Keratinocyte (primary cell): ENCODE measurements around the gene ANAPC2.

ENCODE experiments used
- CTCF ChIP-seq, 3 experiments: IDR thresholded peaks in 1 of 3; conservative IDR thresholded peaks in 1 of 3; optimal IDR thresholded peaks in 1 of 3; 2 replicates in 2 of 3; 3 replicates in 1 of 3; pipeline versions ENCODE3 to v1.5.1; 2011; ENCODE audit warnings: low read length in 3 of 3, mild to moderate bottlenecking in 3 of 3, moderate library complexity in 2 of 3, control low read depth in 1 of 3, inconsistent platforms in 1 of 3; ENCODE audit not compliant: insufficient read depth in 2 of 3; ENCODE audit errors: extremely low read depth in 1 of 3
- EZH2 ChIP-seq: IDR thresholded peaks from one replicate; pipeline ENCODE4 v1.6.1; 2012; ENCODE audit warnings: inconsistent platforms, mild to moderate bottlenecking, low read length, moderate library complexity

- TF ChIP-seq CTCF (optimal IDR thresholded peaks at IDR 0.05 in 1 of 3, IDR thresholded peaks at IDR 0.05 in 1 of 3, conservative IDR thresholded peaks at IDR 0.05 in 1 of 3; ENCODE audit: extremely low read depth in 1 of 3, insufficient read depth in 2 of 3, low read length in 3 of 3) (no peak), EZH2 (no peak)
Observed at GRCh38 chr9:137234055-137234697, 45.8 kb upstream of the ANAPC2 start.
